Measurements from ENCODE around the gene NSFL1C. TPM values are rescaled to one million over a fixed set of nuclear protein-coding genes. Genes with fewer than 3 reads are reported as not detected.

Gene NSFL1C
- total RNA-seq, 1 experiment from 2014 or later = 151 TPM

- Histone ChIP-seq H3K9me3 (ENCODE audit: insufficient read depth, low read depth) (peaks cover 13% of the 10 kb centered on the region), H3K4me3 (peak overlapping the region; percentile 32), H3K79me2 (ENCODE audit: low read depth) (no peaks in the 10 kb centered on the region), H3K27me3 (ENCODE audit: insufficient read depth, low read depth) (no peaks in the 10 kb centered on the region), H4K20me1 (ENCODE audit: insufficient read depth) (no peaks in the 10 kb centered on the region), H3K27ac (peak overlapping the region; percentile 97), H3K36me3 (ENCODE audit: low read depth) (no peaks in the 10 kb centered on the region), H3F3A (ENCODE audit: insufficient read depth, low read depth) (peaks cover 59% of the 10 kb centered on the region), H3K4me2 (peak overlapping the region; percentile 78), H2AFZ (peak overlapping the region; percentile 69; the same call in 1 of the 2 replicates), H3K4me1 (replicated peaks; ENCODE audit: insufficient read depth) (peaks cover 59% of the 10 kb centered on the region), H3K9me2 (ENCODE audit: insufficient read depth) (no peaks in the 10 kb centered on the region)
- ChIA-PET CTCF (interaction anchor here (1.6 kb wide), 1 partner anchor 15 kb away, joined by 6 read pairs; no protein-coding TSS in a partner anchor), POLR2A (ENCODE audit: unreplicated experiment) (interaction anchor here (0.6 to 1.0 kb wide), 4 partner anchors 10 to 982 kb away, joined by 3 to 5 read pairs (median 4); no protein-coding TSS in a partner anchor)
- intact Hi-C loops (cut with micrococcal nuclease; ENCODE audit: unreplicated experiment) = loop anchor here (1.0 kb wide), 2 partner anchors 10 to 11 kb away; no protein-coding TSS in a partner anchor
- DNase-seq = no peak
- TF ChIP-seq EZH2 (IDR thresholded peaks at IDR 0.05; ENCODE audit: low read depth) = no peak
- no peak for TF ChIP-seq CTCF (conservative IDR thresholded peaks at IDR 0.05)
- TSS peak; percentile 97 for BruUV-seq (replicated peaks)
Measured at GRCh38 chr20:1489325-1489724, 22.7 kb upstream of the NSFL1C start.

DNA sequence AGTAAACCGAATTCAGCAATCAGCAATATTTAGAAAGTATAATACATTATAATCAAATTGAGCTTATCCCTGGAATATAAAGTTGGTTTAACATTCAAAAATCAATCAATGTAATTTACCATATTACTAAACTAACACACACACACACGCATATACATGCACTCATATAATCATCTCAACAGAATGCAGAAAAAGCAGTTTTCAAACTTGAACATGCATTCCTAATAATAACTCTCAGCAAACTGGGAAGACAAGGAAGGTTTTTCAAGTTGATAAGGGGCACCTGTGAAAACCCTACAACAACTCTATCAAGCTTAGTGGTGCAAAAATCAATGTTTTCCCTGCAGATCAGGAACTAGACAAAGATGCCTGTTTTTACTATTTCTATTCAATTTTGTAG, 19.9 kb upstream of the NSFL1C start:
- DNase-seq = no peak
- Histone ChIP-seq H3K9me2 (ENCODE audit: insufficient read depth) (no peaks in the 10 kb centered on the region), H3K9me3 (ENCODE audit: insufficient read depth, low read depth) (peaks cover 13% of the 10 kb centered on the region), H3K4me1 (replicated peaks; ENCODE audit: insufficient read depth) (peaks cover 61% of the 10 kb centered on the region), H4K20me1 (ENCODE audit: insufficient read depth) (no peaks in the 10 kb centered on the region), H3F3A (ENCODE audit: insufficient read depth, low read depth) (peaks cover 52% of the 10 kb centered on the region), H3K27ac (no peak overlapping the region), H3K79me2 (ENCODE audit: low read depth) (no peaks in the 10 kb centered on the region), H3K4me2 (no peak overlapping the region), H3K36me3 (ENCODE audit: low read depth) (no peaks in the 10 kb centered on the region), H3K4me3 (no peak overlapping the region), H3K27me3 (ENCODE audit: insufficient read depth, low read depth) (no peaks in the 10 kb centered on the region), H2AFZ (no peak overlapping the region)
- ChIA-PET POLR2A (ENCODE audit: unreplicated experiment) (interaction anchor here (0.7 kb wide), 1 partner anchor 273 kb away, joined by 6 read pairs; no protein-coding TSS in a partner anchor), CTCF (interaction anchor here (0.6 kb wide), 1 partner anchor 9 kb away, joined by 4 read pairs; no protein-coding TSS in a partner anchor)
- no peak for TF ChIP-seq EZH2 (IDR thresholded peaks at IDR 0.05; ENCODE audit: low read depth)
- TF ChIP-seq CTCF (conservative IDR thresholded peaks at IDR 0.05) = no peak
- intact Hi-C loops (cut with micrococcal nuclease; ENCODE audit: unreplicated experiment) = no loop called here
- no TSS peak for BruUV-seq (replicated peaks)

- Histone ChIP-seq H3K27me3 (ENCODE audit: insufficient read depth, low read depth) (no peaks in the 10 kb centered on the region), H2AFZ (peak overlapping the region; percentile 46), H3K9me2 (ENCODE audit: insufficient read depth) (no peaks in the 10 kb centered on the region), H3K79me2 (ENCODE audit: low read depth) (no peaks in the 10 kb centered on the region), H3K36me3 (ENCODE audit: low read depth) (no peaks in the 10 kb centered on the region), H3K27ac (peak overlapping the region; percentile 36), H3K4me3 (peak overlapping the region; percentile 3; the same call in 1 of the 2 replicates), H3F3A (ENCODE audit: insufficient read depth, low read depth) (peaks cover 33% of the 10 kb centered on the region), H3K4me1 (replicated peaks; ENCODE audit: insufficient read depth) (peaks cover 50% of the 10 kb centered on the region), H4K20me1 (ENCODE audit: insufficient read depth) (no peaks in the 10 kb centered on the region), H3K4me2 (peak overlapping the region; percentile 38), H3K9me3 (ENCODE audit: insufficient read depth, low read depth) (peaks cover 13% of the 10 kb centered on the region)
- peak in 1 of 2 experiments; percentile 62 for DNase-seq
- no TSS peak for BruUV-seq (replicated peaks)
- ChIA-PET CTCF (interaction anchor here (0.6 kb wide), 1 partner anchor 37 kb away, joined by 7 read pairs; no protein-coding TSS in a partner anchor), POLR2A (ENCODE audit: unreplicated experiment) (interaction anchor here (0.6 kb wide), 2 partner anchors 16 to 173 kb away, joined by 3 read pairs; no protein-coding TSS in a partner anchor)
- TF ChIP-seq CTCF (conservative IDR thresholded peaks at IDR 0.05) = no peak
- TF ChIP-seq EZH2 (IDR thresholded peaks at IDR 0.05; ENCODE audit: low read depth) = no peak
- intact Hi-C loops (cut with micrococcal nuclease; ENCODE audit: unreplicated experiment) = no loop called here
Measured at GRCh38 chr20:1484438-1485116, 17.9 kb upstream of the NSFL1C start.
